Activated CD4-positive, CD25-positive, alpha-beta regulatory T cell treated with anti-CD3 and anti-CD28 coated beads, Interleukin-2, amount 50 U/mL, for 16 hours (primary cell): ENCODE measurements around the gene LUM.
"Not testable (repeated sequence)": the region's sequence is repeated elsewhere in the genome, so short reads cannot be mapped to it uniquely, and the experiment has no call there.

ENCODE experiments used
- DNase-seq: peaks from one replicate; pipeline ENCODE4 v3.0.0-alpha.2; 2020; ENCODE audit warnings: low read depth, low spot score

The LUM gene

DNA sequence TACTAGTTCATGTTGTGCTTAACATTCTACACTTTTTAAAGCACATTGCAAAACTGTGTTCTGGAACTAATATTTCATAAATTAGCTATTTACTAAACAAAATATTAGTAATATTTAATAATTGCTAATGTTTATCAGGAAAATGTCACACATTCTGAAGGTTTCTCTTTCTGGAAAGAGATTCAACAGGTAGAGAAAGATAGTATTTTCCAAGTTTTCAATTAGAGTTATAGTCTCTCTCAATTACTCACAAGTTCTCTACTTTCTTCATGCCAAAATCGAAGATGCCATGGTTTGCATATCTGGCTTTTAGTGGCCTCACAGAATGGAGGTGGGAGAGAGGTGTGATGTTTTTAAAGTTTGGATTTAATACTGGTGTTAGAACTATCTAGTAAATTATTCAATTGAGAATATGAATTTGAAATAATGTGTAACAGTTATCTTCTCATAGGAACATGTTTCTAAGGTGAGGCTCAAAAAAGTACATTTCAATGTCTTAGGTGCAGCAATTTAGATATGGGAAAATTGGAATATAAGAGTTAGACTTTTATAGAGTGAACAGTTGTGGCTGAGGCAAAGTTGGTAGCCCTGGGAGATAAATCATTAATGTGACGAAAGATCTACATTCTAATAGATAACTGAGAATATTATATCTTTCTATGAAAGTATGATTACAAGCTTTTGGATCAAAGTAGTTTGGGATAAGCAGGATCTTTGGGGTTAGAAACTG, 1.5 kb downstream of the LUM start:
- no peak for DNase-seq

DNA sequence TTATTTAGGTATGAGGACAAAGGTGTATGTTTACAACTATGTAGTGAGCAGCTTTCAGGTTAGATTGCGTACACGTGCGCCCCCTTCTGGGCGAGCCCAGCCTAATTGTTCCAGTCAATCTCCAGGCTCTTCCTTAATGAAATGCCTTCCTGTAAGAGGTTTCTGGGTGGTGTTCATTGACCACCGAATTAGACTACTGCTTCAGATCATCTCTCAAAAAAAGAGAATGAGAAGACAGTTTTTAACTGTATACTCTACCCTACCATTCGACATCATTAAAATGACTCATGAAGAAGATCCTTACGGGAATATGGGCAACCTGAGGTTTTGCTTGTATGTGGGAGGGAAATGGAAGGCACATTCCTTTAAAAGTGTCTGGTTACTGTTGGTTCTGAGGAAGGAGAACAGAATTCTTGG, 2.1 kb downstream of the LUM start:
- DNase-seq = no peak

DNA sequence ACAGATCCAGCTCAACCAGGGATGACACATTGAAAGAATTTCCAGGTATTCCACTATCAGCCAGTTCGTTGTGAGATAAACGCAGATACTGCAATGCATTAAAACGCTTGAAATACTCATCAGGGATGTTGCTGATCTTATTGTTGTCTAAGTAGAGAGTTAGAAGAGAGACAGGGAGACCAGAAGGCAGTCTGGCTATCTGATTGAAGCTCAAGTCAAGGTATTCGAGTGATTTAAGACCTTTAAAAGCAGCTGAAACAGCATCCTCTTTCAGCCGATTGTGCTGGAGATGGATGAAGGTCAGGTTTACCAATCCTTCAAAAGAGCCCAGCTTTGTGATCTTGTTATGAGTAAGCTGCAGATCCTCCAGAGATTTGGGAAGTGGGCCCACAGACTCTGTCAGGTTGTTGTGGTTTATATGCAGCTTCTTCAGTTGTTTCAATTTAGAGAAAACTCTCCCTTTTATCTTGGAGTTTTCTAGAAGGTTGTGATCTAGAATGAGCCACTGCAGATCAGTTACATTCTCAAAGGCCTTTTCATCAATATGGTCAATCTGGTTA, 3.0 kb downstream of the LUM start:
- no peak for DNase-seq

DNA sequence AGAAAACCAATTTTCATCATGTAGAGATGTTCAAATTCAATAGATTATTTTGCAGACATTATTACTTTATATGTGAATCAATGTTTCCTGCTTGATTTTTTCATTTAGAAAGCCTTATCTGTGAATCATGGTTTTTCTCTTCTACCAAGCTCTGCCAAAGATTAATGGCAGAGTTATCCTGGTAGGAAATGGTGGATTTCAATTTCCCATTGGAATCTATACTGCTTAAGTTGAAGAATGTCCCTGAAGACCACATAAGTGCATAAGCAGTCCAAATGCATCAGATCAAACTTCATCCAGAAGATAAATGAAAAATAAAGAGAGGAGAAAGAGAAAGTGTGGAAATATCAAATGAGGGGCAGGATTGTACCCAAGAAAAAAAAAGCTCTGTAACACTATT, 5.0 kb downstream of the LUM start:
- DNase-seq = no peak

DNA sequence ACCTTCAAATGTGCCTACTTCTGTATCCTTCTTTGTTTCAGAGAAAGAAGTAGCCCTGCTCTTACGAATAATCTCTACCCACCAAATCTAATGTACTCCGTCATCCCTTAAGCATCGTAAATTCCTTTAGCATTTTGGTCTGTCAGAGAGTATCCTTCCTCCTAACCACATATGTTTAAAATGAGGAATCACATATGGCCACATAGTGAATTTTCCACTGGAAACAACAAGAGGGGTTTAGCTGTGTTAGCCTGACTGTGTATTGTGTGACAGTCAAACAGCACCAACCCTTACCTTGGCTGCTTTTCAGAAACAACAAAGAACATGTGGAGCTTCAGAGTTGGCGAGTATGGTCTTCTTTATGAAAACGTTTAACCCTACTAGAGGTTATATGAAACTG, 5.5 kb downstream of the LUM start:
- no peak for DNase-seq

DNA sequence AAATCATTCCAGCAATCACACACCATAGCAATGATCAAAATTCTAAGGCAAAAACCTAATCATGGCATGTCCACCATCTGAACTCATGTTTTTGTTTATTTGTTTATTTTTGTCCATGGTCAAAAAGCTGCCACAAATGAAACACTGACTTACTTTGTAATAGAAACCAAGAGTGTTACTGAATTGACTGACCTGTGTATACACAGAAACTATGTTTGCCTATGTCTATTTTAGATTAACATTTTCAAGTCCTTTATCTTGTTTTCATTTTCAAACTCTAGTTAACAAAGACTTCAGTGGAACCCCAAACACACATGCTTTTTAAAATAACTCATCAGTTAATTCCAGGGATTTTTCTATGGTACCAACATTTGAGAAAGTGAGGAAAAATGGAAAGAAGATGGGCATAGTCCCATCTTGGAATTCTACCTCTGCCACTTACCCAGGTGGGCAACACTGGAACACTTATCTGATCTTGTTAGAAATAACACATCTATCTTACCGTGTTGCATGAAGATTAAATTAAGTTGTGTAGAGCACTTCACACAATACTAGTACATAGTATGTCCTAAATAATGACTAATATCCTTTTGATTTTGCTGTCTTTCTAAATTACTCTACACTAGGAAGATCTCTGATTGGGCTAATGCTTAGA, 6.4 kb downstream of the LUM start:
- no peak for DNase-seq

DNA sequence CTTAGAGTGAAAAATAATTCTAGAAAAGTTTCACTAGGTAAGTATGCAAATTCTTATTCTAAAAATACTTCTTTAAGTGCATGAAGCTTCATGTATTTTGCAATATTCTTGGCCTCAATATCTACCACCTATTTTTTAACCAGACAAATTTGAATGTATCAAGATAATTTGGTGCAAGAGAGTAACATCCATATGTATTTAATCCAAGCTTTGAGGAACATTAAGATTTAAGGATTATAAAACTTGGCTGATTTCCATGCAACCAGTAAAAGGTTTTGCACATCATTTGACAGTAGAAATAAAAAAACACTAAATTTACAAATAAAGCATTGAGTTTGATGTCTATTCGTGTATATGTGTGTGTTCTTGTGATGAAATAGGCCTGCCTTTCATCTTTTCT, 7.7 kb downstream of the LUM start:
- DNase-seq = no peak

DNA sequence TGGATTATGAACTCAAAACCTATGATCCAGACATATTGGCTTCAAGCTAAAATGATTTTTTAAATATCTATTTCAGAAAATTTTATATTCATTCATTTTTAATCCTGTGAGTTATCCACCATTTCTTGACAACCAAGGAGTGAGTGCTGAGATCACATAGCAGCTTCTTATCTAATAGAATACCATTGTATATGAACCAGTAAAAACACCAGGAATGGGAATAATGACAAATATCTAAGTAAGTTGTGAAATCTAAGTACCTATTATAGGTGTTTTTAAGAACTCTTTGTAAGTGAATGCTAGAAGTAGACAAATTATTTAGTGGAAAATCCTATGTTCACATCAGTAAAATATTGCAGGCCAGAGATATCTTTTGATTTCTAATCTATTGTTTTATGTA, 8.2 kb downstream of the LUM start:
- no peak for DNase-seq

DNA sequence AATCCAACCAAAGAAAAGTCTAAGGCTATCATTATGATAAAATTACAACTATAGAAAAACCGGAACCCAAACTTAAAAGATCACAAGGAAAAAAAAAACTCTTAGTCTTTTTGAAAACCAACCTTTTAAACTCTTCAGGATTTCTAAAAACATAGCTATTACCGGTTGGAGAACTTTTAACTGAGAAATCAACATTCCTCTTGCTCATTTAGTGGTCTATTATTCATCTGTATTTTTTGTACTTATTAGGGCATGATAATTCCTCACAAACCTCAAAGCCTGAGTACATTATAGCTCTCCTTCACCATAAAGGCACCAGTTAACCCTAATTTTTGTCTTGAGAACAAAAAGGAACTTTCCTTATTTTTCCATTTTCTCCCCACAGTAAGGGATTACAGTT, 10.4 kb downstream of the LUM start:
- DNase-seq = no peak

DNA sequence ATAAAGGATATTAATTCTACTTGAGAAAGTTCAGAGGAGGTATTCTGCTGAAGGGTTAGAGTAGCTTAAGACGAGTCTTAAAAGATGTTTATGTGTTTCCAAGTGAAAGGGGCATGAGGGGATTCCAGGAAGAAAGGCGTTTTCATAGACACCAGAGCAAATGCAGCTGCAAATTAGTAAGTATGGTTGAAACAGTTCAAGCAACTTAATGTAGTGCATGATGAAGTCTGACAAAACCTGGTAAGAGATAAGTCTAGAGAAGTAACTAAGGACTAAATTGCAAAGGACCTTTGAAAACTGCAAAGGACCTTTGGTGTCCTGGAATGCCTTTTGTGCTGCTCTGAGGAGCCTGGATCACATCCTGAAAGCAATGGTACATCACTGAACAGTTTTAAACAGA, 11.5 kb downstream of the LUM start:
- DNase-seq = no peak

DNA sequence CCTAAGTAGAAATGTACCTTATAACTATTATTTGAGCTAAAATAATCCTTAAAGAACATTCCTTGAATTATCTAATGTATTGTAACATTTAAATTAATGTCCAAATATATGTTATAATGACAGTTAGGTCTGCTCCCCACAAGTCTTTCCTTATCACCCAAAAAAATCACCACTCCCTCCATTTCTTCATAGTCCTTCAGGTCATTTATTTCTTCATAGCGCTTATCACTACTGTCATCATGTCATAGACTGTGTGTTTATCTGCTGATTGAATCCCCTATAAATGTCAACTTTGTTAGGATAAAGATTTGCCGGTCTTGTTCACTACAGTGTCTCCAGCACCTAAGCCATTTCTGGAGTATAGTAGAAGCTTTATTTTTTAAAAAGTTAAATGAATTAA, 12.0 kb downstream of the LUM start:
- no peak for DNase-seq

DNA sequence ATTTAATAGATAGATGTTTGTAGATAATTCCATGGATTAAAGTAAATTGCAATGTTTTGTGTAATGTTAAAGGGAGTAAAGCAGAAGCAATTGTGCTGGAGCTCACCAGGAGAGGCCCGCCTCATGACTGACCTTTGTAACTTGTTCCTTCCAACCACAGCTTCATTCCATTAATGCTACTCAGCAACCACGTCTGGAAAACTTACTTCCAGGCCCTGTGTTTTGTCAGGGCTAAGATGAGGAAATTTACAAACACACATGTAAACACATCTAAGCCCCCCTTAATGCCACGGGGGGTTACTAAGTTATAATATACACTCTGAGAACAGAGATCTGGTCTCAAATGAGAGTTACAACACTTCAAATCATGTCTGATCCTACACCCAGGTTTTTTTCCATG, 12.4 kb downstream of the LUM start:
- DNase-seq = no peak

DNA sequence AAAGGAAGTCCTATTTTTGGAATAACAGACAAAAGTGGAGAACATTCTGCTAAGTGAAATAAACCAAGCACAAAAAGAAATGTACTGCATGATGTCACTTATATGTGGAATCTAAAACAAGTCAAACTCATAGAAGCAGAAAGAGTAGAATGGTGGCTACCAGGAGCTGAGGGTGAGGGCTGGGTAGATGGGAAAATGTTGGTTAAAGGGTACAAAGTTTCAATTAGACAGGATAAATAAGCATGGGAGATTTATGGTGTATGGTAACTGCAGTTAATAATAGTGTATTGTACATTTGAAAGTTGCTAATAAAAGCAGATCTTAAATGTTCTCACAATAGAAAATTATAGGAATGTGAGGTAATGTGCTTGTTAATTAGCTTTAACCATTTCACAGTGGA, 12.8 kb downstream of the LUM start:
- no peak for DNase-seq

DNA sequence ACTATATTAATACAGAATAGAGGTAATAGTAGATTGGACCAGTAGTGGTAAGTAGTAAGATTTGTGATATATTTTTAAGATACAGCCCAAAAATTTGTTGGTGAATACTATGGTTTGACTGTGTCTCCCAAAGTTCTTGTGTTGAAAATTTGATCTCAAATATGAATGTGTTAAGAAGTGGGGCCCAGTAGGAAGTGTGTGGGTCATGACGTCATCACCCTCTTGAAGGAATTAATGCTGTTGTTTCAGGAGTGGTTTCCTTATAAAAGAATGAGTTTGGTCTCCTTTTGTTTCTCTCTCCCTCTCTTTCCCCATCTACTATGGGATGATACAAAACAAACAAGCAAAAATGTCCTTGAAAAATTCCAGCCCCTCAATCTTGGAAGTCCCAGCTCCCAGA, 16.3 kb downstream of the LUM start:
- DNase-seq = no peak

DNA sequence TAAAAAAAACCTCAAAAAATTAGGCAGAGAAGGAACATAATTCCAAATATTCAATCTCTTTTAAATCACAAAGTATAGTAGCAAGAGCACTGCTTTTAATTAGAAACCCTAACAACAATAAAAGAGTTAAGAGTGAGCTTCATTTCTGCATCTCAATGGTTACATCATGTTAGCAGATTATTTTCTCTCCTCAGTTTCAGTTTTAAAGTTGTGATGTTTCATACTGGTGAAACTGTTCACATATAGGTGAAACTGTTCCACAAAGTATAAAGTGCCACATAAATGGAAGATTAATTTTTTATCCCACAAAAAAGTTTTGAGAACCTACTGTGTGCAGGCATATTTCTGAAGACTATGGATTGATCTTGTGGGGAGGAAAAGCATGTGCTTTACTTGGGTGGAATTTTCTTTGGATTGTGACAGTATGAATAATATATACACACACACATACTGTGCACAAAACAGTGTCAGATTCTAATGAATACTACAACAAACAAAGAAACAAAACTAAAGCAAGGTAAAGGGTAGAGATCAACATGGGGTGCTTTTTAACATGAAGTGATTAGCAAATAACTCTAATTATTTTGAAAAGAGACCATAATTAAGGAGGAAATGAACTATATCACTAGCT, 17.1 kb downstream of the LUM start:
- no peak for DNase-seq

DNA sequence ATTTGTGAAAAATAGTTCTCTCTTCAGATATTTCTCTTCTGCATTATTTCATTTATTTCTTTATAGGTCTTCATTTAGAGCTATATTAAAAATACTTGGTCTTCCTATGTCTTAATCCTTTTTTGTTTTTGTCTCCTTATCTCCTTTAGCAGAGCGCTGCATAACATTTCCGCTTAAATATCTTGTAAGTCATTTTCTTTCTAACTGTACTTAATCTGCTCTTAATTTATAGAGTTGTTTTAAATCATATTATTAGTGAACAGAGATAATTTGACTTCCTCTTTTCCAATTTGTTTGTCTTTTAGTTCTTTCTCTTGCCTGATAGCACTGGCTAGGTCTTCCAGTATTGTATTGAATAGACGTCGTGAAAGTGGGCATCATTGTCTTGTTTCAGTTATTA, 18.0 kb downstream of the LUM start:
- DNase-seq = no peak

DNA sequence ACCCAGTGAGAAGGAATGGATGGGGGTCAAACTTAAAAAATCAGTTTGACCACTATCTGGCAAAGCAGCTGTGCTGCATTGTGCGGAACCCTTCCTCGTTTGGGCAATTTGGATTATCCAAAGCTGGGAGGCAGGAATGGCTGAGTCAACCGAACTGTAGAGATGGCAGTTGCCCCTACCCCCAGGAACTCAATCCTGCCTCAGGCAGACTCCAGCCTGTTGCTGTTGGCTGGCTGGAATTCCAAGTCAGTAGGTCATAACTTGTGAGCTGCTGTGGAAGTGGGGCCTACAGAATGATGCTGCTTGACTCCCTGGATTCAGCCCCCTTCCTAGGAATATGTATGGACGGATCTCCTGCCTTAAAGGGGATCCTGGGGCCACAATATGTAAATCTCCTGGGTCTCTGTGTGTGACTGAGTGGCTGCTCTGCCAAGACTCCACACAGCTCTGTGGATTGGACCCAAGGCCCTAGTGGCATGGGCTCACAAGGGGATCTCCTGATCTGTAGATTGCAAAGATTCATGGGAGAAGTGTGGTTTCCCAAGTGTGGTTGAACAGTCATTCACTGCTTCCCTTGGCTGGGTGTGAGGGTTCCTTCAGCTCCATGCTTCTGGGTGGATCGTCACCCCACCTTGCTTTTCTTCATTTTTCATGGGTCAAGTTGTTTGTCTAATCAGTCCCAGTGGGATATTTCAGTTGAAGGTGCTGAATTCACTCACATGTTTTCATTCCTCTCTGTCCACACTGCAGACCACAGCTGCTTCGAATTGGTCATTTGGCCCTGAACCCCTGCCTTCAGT, 19.2 kb downstream of the LUM start:
- DNase-seq = no peak

DNA sequence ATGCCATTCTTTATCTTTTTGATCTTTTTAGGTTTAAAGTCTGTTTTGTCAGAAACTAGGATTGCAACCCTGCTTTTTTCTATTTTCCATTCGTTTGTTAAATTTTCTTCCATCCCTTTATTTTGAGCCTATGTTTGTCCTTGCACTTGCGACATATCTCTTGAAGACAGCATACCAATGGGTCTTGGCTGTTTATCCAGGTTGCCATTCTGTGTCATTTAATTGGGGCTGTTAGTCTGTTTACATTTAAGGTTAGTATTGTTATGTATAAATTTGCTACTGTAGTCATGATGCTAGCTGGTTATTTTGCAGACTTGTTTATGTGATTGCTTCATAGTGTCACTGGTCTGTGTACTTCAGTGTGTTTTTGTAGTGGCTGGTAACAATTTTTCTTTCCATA, 21.3 kb downstream of the LUM start:
- DNase-seq = not testable (repeated sequence)

DNA sequence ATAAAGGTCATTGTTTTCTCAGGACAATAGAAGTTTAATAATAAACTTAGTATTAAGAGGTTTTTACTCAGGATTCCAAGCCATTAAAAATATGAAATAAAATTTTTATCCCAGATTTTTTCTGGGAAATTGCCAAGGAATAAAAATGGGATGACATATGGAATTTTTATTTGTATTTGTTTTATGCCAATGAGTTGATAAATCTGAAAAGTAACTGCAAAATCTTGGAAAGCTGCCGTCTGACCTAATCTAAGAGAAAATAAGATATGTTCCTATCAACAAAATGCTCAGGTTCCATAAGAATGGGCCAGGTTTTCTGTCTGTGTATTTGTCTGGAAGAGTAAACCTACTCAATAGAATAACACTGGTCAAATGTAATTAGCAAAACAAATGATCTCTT, 31.3 kb downstream of the LUM start:
- no peak for DNase-seq

DNA sequence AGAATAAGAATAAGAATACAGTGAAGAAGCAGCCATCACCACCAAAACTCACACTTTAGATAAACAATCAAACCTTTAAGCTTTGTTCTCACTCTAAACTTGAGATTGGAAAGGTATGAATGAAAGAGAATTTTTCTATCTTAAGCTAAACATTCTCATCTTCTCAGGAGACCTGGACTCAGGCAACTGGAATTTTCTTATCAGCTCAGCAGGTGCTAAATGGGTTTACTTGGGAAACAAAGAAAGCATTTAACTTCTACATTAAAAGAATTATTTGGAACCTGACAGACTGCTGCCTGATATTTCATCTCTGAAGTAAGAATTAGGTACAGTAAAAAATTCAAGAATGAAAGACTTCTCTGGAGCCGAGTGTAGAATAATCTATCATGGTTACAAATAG, 32.8 kb downstream of the LUM start:
- DNase-seq = no peak

DNA sequence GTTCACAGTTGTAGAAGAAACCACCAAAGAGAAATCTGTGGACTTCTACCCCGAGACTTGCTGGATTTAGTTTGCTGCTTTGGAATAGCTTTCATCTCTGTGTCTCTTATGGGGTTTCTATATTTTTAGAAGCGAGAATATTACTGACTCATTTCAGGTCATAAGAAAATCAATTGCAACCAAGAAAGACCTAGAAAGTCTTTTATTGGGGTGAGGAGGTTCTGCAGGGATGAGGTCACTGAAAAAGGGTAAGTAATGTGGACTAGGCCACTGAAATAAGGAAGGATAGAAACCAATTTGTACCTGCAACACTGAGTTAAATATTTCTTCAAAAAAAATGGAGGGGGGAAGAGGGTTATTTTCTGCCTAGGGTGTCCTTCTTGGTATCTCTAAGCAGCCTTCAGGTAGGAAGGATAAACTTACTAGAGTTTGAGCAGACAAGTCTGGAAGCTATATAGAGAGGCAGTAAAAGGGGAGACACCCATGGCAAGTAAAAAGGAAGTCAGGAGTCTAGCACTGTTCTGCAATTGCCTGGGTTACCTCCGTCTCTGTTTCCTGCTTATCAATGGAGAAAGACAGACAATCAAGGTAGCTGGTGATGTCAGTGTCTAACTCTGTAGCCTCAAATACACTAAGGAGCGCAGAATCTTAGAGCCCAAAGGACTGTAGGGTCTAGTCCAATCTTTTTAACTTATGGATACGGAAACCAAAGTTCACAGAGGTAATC, 33.9 kb downstream of the LUM start:
- DNase-seq = no peak
